HG03139 (cell line): ENCODE measurements around the gene PNPLA1.

Source experiments
- ATAC-seq: cut with Tn5 transposase; IDR thresholded peaks from one replicate; pipeline ENCODE4 v1.9.1; 2021; ENCODE audit not compliant: unreplicated experiment

Gene PNPLA1

DNA sequence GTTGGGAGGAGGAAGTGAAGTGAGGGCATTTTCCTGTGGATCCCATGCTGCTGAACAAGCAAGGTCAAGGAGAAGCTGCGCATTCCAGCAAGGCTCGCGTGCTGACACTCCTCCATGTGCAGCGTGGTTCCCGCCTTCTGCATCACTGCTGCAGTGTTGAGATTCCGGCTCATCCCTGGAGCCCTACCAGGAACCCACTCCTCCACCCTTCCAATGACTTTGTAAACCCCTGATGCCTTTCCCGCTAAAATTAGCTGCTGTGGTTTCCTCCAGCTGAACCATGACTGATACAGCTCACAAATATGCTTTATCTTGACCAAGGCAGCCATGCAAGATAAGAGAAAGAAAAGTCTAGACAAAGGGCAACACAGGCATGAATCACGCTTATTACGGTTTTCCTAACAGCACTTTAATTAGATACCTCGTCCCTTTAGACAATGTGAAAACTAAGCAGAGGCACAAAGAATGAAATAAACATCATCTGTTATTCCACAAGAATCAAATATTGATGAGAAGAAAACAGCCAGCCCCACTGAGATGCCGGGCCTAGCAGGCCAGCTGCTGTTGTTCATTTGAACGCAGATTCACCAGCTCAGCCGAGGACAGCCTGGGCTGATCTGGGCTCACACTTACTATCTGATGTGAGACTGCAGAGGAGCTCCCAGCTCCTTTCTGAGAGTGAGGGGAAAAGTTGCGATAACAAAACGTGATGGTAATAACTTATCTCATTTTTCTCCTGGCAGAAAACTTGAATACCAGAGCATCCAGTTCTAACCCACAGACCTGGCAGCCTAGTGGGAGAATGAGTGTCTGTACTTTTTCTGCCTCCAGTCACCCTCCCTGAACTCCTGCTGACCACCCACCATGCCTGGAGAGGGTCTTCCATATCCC lies 81.1 kb downstream of the PNPLA1 start:
- no peak for ATAC-seq

DNA sequence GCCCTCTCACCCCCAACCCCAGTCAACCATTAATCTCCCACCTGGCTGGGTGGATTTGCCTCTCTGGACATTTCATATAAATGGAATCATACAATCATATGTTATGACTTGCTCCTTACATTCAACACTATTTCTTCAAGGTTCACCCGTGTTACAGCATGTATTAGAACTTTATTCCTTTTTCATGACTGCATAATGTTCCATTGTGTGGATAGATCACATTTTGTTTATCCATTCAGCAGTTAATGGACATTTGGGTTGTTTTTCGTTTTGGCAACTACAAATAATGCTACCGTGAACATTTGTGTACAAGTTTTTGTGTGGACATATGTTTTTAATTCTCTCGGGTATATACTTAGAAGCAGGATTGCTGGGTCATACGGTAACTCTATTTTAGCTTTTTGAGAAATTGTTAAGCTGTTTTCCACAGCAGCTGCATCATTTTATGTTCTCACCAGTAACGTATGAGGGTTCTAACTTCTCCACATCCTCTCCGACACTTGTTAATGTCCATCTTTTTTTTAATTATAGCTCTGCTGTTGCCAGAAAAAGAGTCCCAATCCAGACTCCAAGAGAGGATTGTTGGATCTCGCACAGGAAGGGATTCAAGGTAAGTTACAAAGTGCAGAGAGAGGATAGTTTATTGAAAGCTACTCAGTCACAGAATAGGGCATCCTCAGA lies 82.8 kb downstream of the PNPLA1 start:
- ATAC-seq, result no peak

DNA sequence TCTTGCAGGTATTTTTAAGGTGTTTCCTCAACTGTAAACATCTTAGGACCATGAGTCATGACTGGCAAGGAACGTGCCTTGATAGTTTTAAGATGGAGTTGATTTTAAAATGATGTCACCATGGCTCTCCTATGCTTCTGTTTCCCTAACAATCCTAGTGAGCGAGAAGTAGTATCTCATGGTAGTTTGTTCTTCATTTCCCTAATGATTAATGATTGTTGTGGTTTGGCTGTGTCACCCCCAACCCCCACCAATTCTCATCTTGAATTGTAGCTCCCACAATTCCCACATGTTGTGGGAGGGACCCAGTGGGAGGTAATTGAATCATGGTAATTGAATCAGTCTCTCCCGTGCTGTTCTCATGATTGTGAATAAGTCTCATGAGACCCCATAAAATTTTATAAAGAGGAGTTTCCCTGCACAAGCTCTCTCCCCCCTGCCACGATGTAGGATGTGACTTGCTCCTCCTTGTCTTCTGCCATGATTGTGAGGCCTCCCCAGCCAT lies 83.6 kb downstream of the PNPLA1 start:
- ATAC-seq, result no peak

DNA sequence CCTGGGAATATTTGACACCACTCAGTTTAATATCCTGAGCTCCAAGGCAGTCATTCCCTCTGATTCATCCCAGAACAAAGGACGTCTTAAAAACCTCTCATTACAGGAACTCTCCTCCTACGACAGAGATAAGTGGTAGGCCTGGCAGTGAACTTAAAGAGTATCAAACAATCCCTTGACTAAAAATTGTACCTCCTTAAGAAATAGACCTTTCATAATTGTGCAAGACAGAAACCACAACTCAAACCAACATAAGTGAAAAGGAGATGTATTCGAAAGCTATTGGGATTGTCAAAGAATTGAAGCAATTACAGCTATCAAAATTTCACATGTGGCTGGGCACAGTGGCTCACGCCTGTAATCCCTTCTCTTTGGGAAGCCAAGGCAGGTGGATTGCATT lies 86.0 kb downstream of the PNPLA1 start:
- no peak for ATAC-seq

DNA sequence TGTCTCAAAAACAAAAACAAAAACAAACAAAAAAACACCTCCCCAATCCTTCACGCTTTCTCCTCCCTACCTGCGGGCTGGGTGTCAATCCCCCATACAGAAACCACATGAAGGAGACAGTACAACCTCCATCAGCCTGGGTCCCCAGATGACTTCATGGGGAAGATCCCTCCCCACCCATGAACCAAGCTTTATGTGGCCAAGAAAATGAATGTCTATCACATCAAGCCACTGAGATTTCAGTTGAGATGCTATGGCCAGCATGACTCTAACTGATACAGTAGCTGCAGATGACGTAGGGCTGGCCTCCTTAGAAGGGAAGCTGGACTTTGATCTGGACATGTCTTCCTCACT lies 88.0 kb downstream of the PNPLA1 start:
- ATAC-seq, result no peak
